ENCODE results near the gene PIP4K2A.

- TF ChIP-seq CTCF (IDR thresholded peaks at IDR 0.05) (no peak), POLR2A (IDR thresholded peaks at IDR 0.05) (no peak), EP300 (IDR thresholded peaks at IDR 0.05) (no peak)
Measured at GRCh38 chr10:22581461-22581860, 132.9 kb downstream of the PIP4K2A start.
